Mesothelial cell of epicardium (in vitro differentiated cells): ENCODE measurements around the gene SOX6. TPM values are rescaled to one million over a fixed set of nuclear protein-coding genes. Genes with fewer than 3 reads are reported as not detected.

Source experiments
- DNase-seq, 2 experiments: peaks; one replicate each; pipeline ENCODE4 v3.0.0; 2021; ENCODE audit warnings: low spot score in 2 of 2; ENCODE audit not compliant: unreplicated experiment in 2 of 2
- H3K27ac Mint-ChIP-seq: 2 replicates; pipeline ENCODE4 v1.8.0; 2021; ENCODE audit warnings: mixed read lengths
- H3K27me3 Mint-ChIP-seq: 2 replicates; pipeline ENCODE4 v1.8.0; 2021; ENCODE audit warnings: low read depth, mixed read lengths
- H3K36me3 Mint-ChIP-seq: 2 replicates; pipeline ENCODE4 v1.8.0; 2021; ENCODE audit warnings: mixed read lengths
- H3K4me1 Mint-ChIP-seq: 2 replicates; pipeline ENCODE4 v1.8.0; 2021; ENCODE audit warnings: mixed read lengths
- H3K4me3 Mint-ChIP-seq: 2 replicates; pipeline ENCODE4 v1.8.0; 2021; ENCODE audit warnings: mild to moderate bottlenecking, moderate library complexity, mixed read lengths
- H3K9me3 Mint-ChIP-seq: 2 replicates; pipeline ENCODE4 v1.8.0; 2021; ENCODE audit warnings: mixed read lengths
- CTCF ChIP-seq: fragments of 200-600 bp; sonication (generic); IDR thresholded peaks from one replicate; pipeline ENCODE4 v1.5.0; 2021; ENCODE audit warnings: antibody characterized with exemption; ENCODE audit not compliant: unreplicated experiment
- total RNA-seq: library from RNA; stranded (reverse); gene quantifications from 3 replicates; pipeline ENCODE4 v1.2.1, GENCODE V29; 2021

The SOX6 gene
- total RNA-seq, 1 donor from 2014 or later, result 46.4 TPM

- Mint-ChIP-seq H3K4me3 (no peak overlapping the region), H3K27me3 (peaks cover 2% of the 10 kb centered on the region), H3K36me3 (no peaks in the 10 kb centered on the region), H3K4me1 (peaks cover 11% of the 10 kb centered on the region), H3K9me3 (peaks cover 4% of the 10 kb centered on the region), H3K27ac (no peak overlapping the region)
- DNase-seq, result no peak
- no peak for TF ChIP-seq CTCF
Measured at GRCh38 chr11:15918674-15919073, 437.7 kb downstream of the SOX6 start.

- H3K27ac Mint-ChIP-seq, result no peak overlapping the region
- H3K36me3 Mint-ChIP-seq, result no peaks in the 10 kb centered on the region
- peaks cover 4% of the 10 kb centered on the region for H3K9me3 Mint-ChIP-seq
- TF ChIP-seq CTCF, result no peak
- no peak for DNase-seq
- peaks cover 2% of the 10 kb centered on the region for H3K27me3 Mint-ChIP-seq
- peaks cover 12% of the 10 kb centered on the region for H3K4me1 Mint-ChIP-seq
- H3K4me3 Mint-ChIP-seq, result no peak overlapping the region
Measured at GRCh38 chr11:15918212-15918611, 438.1 kb downstream of the SOX6 start.
